Fibroblast of pulmonary artery (primary cell): ENCODE results near the gene CCDC50.

ENCODE experiments used
- DNase-seq: peaks from one replicate; pipeline ENCODE4 v3.0.0-alpha.2; 2010; ENCODE audit warnings: low read depth
- H3K4me3 ChIP-seq: replicated peaks from 2 replicates; pipeline ENCODE4 v1.5.1; 2011; ENCODE audit warnings: low read depth, mild to moderate bottlenecking, control low read depth, low read length, moderate library complexity
- TF ChIP-seq, protein P1 (sequence below): IDR thresholded peaks from 2 replicates; pipeline ENCODE4 v1.5.1; 2011; ENCODE audit warnings: mild to moderate bottlenecking, control low read depth, low read length, inconsistent platforms; ENCODE audit errors: missing control alignments

Gene CCDC50

DNA sequence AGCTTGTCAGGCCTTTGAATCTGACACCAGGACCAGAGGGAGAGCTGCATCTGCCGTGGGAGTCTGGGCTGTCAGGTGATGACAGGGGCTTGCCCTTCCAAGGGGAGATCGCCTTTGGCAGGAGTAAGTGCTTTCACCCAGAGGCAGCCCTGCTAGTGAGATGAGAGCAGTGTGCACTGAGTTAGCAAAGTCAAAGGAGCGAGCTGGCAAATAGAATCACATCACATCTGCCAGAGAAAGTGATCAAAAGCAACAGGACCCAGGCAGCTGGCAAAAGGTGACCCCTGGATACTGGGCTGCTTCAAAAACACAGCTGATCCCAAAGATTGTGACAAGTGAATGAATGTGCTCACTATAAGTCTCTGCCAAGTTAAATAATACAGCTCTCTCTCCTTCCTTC lies 95.7 kb downstream of the CCDC50 start:
- DNase-seq, result no peak
- TF ChIP-seq, protein P1, sequence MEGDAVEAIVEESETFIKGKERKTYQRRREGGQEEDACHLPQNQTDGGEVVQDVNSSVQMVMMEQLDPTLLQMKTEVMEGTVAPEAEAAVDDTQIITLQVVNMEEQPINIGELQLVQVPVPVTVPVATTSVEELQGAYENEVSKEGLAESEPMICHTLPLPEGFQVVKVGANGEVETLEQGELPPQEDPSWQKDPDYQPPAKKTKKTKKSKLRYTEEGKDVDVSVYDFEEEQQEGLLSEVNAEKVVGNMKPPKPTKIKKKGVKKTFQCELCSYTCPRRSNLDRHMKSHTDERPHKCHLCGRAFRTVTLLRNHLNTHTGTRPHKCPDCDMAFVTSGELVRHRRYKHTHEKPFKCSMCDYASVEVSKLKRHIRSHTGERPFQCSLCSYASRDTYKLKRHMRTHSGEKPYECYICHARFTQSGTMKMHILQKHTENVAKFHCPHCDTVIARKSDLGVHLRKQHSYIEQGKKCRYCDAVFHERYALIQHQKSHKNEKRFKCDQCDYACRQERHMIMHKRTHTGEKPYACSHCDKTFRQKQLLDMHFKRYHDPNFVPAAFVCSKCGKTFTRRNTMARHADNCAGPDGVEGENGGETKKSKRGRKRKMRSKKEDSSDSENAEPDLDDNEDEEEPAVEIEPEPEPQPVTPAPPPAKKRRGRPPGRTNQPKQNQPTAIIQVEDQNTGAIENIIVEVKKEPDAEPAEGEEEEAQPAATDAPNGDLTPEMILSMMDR, result no peak
- H3K4me3 ChIP-seq, result no peak overlapping the region

DNA sequence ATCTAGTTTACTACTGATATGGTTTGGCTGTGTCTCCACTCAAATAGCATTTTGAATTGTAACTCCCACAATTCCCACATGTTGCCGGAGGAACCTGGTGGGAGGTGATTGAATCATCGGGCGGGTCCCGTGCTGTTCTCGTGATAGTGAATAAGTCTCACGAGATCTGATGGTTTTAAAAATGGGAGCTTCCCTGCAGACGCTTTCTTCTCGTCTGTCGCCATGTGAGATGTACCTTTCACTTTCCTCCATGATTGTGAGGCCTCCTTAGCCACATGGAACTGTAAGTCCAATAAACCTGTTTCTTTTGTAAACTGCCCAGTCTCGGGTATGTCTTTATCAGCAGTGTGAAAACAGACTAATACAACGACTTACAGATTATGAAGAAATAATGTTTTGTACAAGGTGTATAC lies 96.1 kb downstream of the CCDC50 start:
- peak; percentile 13 for DNase-seq
- no peak overlapping the region for H3K4me3 ChIP-seq
- TF ChIP-seq, protein P1, result no peak

DNA sequence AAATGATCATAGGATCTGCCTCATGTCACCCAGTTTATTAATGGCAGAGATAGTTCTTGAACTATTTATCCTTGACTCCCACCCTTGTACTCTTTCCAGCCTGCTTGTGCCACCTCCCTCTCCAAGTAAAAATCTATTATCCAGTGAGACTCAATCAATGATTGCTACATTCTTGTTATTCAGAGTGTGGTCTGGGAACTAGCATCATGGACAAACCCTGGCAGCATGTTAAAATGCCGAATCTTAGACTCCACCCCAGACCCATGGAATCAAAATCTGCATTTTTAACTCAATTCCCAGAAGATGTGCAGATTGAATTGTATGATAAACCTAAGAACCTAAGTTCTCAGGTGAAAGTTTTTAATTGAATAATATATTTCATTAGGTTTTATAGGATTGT lies 97.1 kb downstream of the CCDC50 start:
- no peak for DNase-seq
- no peak overlapping the region for H3K4me3 ChIP-seq
- TF ChIP-seq, protein P1, result no peak

DNA sequence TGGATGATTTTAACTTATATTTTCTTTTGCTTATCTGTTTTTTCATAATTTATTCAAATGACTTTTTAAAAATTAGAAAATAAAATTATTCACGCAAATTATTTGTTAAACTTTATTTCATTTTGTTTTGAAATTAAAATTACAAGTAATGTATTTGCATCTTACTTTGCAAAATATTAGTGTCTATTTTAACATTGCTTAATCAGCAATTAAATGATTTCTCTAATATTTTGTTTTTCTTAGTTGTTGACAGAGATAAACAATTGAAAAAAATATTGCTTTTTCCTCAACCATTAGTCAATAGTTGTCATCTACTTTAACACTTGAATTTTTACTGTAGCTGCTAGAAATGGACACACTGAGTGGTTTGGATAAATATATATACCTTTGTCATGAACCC lies 99.0 kb downstream of the CCDC50 start:
- H3K4me3 ChIP-seq, result no peak overlapping the region
- TF ChIP-seq, protein P1, result no peak
- DNase-seq, result no peak

DNA sequence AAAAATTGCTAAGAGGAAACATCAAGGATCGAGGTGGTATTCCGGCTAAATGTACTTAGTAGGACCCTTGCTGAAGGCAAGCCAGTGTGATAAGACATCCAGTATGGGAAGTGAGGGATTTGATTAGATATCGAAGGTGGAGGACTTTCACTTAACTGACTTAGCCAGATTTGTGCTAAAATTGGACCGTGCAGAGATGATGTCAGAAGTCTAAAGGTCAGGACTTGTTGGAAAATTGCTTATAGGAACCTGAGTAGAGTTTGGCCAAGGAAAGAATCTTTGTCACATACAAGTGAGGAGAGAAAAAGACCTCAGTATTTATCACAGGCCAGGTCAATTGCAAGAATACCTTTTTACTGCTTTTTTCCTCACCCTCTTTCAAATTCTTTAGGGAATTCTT lies 100.9 kb downstream of the CCDC50 start:
- TF ChIP-seq, protein P1, result no peak
- no peak for DNase-seq
- no peak overlapping the region for H3K4me3 ChIP-seq

DNA sequence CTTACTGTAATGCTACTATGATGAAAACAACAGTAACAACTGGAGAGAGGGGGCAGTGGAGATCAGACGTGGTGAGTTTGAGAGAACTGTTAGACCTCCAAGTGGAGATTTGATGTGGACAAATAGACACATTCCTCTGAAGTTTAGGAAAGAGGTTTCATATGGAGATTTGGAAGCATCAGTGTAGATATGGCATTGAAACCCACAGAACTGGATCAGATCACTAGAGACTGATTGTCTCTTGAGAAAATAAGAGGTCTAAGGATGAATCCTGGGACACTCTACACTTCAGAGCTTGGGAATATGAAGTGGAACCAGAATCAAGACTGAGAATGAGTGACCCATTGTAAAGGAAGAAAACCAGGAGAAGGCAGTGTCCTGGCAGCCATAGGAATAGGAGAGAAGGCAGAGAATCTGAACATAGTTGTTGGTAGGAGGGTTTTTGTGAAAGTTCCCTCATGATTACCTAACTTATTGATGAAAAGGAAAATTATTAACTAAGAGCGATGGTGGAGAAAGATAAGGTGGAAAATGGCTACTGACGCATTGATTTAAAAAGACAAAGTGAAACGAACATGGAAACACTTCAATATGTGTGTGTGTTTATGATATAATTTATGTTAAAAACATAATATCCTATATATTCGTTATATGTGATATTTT lies 102.1 kb downstream of the CCDC50 start:
- no peak overlapping the region for H3K4me3 ChIP-seq
- TF ChIP-seq, protein P1, result no peak
- DNase-seq, result no peak

DNA sequence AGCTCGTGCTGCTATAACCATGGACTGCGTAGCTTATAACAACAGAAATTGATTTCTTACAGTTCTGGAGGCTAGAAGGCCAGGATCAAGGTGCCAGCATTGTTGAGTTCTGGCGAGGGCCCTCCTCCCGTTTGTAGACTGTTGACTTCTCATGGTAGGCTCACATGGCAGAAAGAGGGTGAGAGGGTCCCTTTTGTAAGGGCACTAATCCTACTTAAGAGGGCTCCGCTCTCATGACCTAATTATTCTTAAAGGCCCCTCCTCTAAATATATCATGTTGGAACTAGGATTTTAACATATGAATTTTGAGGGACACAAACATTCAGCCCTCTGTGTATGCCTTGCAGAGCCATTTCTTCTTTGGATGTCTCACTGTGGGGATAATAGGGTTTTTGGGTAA lies 103.0 kb downstream of the CCDC50 start:
- no peak for DNase-seq
- no peak overlapping the region for H3K4me3 ChIP-seq
- TF ChIP-seq, protein P1, result no peak
